ENCODE results near the gene DENND11.

DNA sequence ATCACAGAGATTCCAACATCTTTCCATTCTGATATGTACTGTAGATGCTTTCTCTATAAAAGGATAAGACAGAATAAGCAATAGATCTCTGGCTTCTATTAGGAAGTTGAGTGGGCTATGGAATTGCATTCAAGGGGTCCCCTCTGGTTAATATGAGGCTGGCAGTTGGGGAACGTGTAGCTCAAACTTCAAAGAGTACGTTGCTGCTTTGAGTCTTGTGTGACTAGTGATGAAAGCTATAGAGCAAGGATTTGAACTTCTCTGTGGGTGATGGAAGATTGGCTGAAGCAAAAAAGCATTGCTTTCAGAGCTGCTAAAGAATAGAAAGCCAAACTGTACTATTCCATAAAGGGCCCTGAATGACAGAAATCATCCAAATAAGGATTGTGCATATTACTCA, 12.6 kb upstream of the DENND11 start:
- TF ChIP-seq ZNF8 (CRISPR knock-in tag; IDR thresholded peaks at IDR 0.05) (no peak), ARNTL (CRISPR knock-in tag; IDR thresholded peaks at IDR 0.05; ENCODE audit: borderline replicate concordance, low read depth) (no peak), ZNF70 (CRISPR knock-in tag; IDR thresholded peaks at IDR 0.05) (no peak), TOX (CRISPR knock-in tag; IDR thresholded peaks at IDR 0.05; ENCODE audit: borderline replicate concordance) (no peak), PPARA (CRISPR knock-in tag; IDR thresholded peaks at IDR 0.05; ENCODE audit: borderline replicate concordance) (no peak)
